ENCODE measurements around the gene SHPK.

Gene SHPK

DNA sequence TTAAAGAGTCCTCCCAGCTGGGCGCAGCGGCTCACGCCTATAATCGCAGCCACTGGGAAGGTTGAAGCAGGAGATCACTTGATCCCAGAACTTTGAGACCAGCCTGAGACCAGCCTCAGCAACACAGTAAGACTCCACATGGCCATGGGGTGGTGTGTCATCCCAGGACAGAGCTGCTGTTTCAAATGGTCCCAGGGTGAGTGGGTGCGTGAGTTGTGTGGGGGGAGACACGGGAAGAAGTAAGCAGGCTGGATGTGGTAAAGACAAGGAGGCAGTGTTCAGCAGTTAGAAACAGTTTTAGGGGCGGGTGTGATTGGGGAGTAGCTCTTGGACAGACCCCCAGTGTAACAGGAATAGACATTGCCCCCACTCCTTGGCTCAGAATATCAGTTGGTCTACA lies 3.8 kb downstream of the SHPK start:
- TF ChIP-seq, protein P1, sequence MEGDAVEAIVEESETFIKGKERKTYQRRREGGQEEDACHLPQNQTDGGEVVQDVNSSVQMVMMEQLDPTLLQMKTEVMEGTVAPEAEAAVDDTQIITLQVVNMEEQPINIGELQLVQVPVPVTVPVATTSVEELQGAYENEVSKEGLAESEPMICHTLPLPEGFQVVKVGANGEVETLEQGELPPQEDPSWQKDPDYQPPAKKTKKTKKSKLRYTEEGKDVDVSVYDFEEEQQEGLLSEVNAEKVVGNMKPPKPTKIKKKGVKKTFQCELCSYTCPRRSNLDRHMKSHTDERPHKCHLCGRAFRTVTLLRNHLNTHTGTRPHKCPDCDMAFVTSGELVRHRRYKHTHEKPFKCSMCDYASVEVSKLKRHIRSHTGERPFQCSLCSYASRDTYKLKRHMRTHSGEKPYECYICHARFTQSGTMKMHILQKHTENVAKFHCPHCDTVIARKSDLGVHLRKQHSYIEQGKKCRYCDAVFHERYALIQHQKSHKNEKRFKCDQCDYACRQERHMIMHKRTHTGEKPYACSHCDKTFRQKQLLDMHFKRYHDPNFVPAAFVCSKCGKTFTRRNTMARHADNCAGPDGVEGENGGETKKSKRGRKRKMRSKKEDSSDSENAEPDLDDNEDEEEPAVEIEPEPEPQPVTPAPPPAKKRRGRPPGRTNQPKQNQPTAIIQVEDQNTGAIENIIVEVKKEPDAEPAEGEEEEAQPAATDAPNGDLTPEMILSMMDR (IDR thresholded peaks at IDR 0.05; ENCODE audit: low read depth, low read length) = no peak
- no peaks in the 10 kb centered on the region for H3K27me3 ChIP-seq (ENCODE audit: insufficient read depth, low read depth, severe bottlenecking)
- H3K9me3 ChIP-seq (ENCODE audit: severe bottlenecking) = no peaks in the 10 kb centered on the region
- peaks cover 45% of the 10 kb centered on the region for H3K36me3 ChIP-seq
- H3K4me3 ChIP-seq (ENCODE audit: low read depth, low read length) = no peak overlapping the region
- DNase-seq = no peak
- no peak overlapping the region for H3K27ac ChIP-seq

DNA sequence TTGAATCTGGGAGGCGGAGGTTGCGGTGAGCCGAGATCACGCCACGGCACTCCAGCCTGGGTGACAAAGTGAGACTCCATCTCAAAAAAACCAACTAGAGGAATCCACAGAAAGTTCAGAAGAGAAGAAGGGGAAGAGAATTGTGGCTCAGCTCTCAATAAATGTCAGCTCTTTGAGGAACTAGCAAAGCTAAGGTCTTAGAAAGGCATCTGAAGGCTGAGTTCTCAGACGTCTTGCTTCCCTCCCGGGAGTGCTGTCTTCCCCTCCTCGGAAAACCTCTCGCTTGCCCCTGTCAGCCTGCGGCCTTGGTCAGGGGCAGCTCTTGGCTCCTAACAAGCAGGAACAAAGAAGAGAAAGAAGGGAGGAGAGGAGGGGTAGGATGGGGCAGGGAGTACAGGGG lies 5.3 kb downstream of the SHPK start:
- Histone ChIP-seq H3K36me3 (peaks cover 53% of the 10 kb centered on the region), H3K27ac (no peak overlapping the region), H3K9me3 (ENCODE audit: severe bottlenecking) (no peaks in the 10 kb centered on the region), H3K4me3 (ENCODE audit: low read depth, low read length) (no peak overlapping the region), H3K27me3 (ENCODE audit: insufficient read depth, low read depth, severe bottlenecking) (no peaks in the 10 kb centered on the region)
- TF ChIP-seq, protein P1 (IDR thresholded peaks at IDR 0.05; ENCODE audit: low read depth, low read length) = no peak
- no peak for DNase-seq

DNA sequence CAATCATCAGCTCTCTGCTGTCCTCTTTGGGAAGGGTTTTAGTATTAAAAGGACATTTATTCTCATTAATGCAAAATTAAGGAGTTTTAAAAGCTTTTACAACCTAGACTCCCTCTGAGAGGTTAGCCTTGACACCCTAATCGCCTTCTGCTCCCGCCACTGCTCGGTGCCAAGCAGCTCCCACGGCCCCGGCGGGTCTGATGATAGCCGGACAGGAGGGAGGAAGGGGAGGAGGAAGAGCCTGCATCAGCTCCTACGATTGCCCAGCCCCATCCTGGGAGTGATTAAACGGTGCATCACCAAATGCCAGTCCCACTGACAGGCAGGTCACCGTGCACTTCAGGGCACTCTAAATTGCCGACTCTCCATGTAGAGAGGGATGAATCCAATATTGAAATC lies 8.3 kb downstream of the SHPK start:
- no peak for DNase-seq
- H3K27ac ChIP-seq = no peak overlapping the region
- no peaks in the 10 kb centered on the region for H3K27me3 ChIP-seq (ENCODE audit: insufficient read depth, low read depth, severe bottlenecking)
- H3K4me3 ChIP-seq (ENCODE audit: low read depth, low read length) = no peak overlapping the region
- H3K9me3 ChIP-seq (ENCODE audit: severe bottlenecking) = no peaks in the 10 kb centered on the region
- H3K36me3 ChIP-seq = peaks cover 69% of the 10 kb centered on the region
- TF ChIP-seq, protein P1 (IDR thresholded peaks at IDR 0.05; ENCODE audit: low read depth, low read length) = no peak

DNA sequence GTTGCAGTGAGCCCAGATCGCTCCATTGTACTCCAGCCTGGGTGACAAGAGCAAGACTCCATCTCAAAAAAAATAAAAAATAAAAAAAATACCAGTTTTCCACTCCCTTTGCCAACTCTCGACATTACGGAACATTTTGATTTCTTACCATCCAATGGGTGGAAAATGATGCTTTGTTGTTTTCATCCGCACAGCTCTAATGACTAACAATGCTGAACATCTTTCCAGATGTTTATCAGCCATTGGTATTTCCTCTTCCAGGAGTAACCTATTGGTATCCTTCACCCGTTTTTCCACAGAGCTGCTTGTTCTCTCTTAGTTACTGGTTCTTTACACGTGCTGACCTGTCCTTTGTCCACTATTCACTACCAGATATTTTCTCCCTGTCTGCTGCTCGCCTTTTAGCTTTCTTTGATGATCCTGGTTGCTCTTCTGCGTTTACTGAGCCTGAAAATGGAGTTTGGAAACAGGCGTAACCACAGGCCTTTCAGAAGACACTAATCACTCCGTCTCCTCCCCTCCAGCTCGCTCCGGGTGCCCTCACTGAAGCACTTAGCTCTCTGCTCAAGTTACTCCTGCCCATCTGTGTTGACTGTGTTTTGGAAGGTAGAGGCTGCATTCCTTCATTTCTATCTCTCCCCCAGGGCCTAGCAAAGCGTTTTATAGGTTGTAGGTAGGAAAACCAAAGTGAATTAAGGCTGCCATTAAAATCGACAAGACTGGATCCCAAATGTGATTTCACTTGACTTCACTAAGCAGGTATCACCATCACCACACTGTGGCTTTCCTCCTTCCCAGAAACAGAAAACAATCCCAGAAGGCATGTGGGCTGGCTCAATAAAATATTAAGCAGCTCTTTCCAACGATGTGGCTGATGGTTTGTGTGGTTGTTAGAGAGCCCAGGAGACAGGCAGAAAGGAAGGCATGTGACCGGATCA lies 8.9 kb downstream of the SHPK start:
- Histone ChIP-seq H3K9me3 (ENCODE audit: severe bottlenecking) (no peaks in the 10 kb centered on the region), H3K4me3 (ENCODE audit: low read depth, low read length) (no peak overlapping the region), H3K27ac (no peak overlapping the region), H3K27me3 (ENCODE audit: insufficient read depth, low read depth, severe bottlenecking) (no peaks in the 10 kb centered on the region), H3K36me3 (peaks cover 66% of the 10 kb centered on the region)
- DNase-seq = no peak
- TF ChIP-seq, protein P1 (IDR thresholded peaks at IDR 0.05; ENCODE audit: low read depth, low read length) = no peak

DNA sequence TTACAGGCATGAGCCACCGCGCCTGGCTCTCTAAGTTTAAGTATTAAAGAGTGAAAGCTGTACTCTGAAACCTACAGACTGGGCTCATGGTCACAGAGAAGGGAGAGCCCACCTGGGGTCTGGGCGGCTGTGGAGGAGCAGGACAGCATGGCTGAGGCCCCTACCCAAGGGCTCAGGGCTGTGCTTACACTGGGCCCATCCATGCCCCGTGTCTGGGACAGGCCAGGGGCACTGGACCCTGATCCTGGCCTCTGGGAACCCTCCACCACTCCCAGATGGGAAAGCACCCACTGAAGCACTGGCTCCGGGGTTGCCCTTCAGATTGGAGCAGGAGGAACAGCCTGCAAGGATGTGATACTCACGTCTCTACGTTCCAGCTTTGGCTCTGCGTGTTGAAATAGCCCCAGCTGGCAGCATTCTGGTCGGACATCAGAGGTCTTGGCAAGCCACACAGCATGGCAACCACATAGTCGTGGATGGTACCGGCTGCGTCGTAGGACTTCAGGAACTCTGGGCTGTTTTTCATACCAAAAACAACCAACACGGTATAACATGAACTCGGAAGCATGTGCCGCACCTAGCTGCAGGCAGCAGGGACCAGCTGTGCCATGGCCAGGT lies 13.0 kb downstream of the SHPK start:
- Histone ChIP-seq H3K4me3 (ENCODE audit: low read depth, low read length) (no peak overlapping the region), H3K36me3 (peaks cover 71% of the 10 kb centered on the region), H3K9me3 (ENCODE audit: severe bottlenecking) (no peaks in the 10 kb centered on the region), H3K27ac (no peak overlapping the region), H3K27me3 (ENCODE audit: insufficient read depth, low read depth, severe bottlenecking) (no peaks in the 10 kb centered on the region)
- TF ChIP-seq, protein P1 (IDR thresholded peaks at IDR 0.05; ENCODE audit: low read depth, low read length) = no peak
- DNase-seq = no peak

Measured in WERI-Rb-1 (cell line).